ENCODE measurements around the gene TIFAB. TPM values are rescaled to one million over a fixed set of nuclear protein-coding genes. Genes with fewer than 3 reads are reported as not detected.

The TIFAB gene
- total RNA-seq, 1 experiment from 2014 or later, result not detected

DNA sequence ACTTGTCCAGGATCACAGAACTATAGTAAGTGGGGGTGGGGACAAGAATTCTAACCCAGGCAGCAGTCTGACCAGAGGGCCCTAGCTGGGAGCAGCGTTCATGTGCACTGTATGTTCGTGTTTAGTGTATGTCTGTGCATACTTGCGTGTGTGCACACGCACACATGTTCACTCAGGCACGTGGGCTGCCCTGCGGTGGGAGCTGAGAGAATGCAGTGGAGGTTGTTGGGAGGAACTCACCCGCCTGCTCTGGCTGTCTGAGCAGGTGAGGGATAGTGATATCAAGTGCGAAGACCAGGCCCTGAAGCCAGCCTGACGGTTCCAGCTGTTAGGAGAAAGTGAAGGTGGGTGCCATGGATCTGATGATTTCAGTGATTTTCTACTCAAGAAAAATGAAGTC is 5.9 kb downstream of the TIFAB start:
- H3K36me3 ChIP-seq (ENCODE audit: control insufficient read depth, insufficient read depth, low read length), result no peaks in the 10 kb centered on the region

DNA sequence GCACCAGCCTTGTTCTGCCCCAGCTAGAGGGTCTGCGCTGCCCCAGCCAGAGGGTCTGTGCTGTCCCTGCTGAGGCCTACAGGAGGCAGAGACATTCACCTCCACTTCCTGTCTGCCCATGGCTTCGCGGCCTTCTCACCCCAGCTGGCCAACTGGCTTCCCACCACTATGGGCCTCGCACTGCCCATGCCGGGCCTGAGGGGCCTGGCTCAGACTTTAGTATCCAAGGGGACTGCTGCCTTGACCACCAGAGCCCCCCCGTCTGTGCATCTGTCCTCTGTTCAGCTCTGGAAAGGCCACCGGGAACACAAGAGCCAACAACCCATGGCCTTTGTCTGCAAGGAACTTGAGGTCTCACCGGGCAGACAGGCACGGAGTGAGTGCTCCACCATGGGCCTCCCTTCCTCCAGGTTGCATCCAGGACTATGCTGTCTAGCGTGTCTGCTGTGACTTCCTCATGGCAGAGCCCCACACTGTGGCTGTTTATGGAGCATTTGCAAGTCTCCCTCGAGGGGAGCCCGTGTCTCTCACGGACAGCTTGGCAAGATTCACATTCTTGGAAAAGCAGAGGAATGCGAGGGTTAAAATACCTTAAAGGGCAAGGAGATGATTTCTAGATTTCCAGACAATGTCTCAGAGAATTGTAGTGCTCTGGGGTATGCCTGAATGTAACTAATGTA is 6.7 kb downstream of the TIFAB start:
- in situ Hi-C loops (cut with HindIII; ENCODE audit: low pct_unique_long_range_greater_than_20kb, low sequenced_read_pairs), result no loop called here
- ChIA-PET POLR2A (interaction anchor here (0.6 kb wide), 1 partner anchor 122 kb away, joined by 3 read pairs; no protein-coding TSS in a partner anchor), CTCF (interaction anchor here (1.3 kb wide), 1 partner anchor 12 kb away, joined by 7 read pairs; no protein-coding TSS in a partner anchor)
- H3K4me3 ChIP-seq (ENCODE audit: low read depth in 2 of 2, low read length in 2 of 2), result no peak overlapping the region
- no peaks in the 10 kb centered on the region for H3K36me3 ChIP-seq (ENCODE audit: control insufficient read depth, insufficient read depth, low read length)
- H3K27ac ChIP-seq (ENCODE audit: low read length), result no peak overlapping the region
- no peaks in the 10 kb centered on the region for H3K9me3 ChIP-seq (ENCODE audit: control insufficient read depth, insufficient read depth, low read depth, low read length)
- peaks cover 2% of the 10 kb centered on the region; the same call in 1 of the 2 replicates for H3K27me3 ChIP-seq (ENCODE audit: control insufficient read depth, insufficient read depth, low read length)
- no peak for TF ChIP-seq TCF7L2 (IDR thresholded peaks at IDR 0.05; ENCODE audit: low read depth, low read length)
- TF ChIP-seq REST (IDR thresholded peaks at IDR 0.05; ENCODE audit: insufficient read depth in 1 of 2, low read depth in 2 of 2, low read length in 1 of 2), result no peak
- TF ChIP-seq, protein P1, sequence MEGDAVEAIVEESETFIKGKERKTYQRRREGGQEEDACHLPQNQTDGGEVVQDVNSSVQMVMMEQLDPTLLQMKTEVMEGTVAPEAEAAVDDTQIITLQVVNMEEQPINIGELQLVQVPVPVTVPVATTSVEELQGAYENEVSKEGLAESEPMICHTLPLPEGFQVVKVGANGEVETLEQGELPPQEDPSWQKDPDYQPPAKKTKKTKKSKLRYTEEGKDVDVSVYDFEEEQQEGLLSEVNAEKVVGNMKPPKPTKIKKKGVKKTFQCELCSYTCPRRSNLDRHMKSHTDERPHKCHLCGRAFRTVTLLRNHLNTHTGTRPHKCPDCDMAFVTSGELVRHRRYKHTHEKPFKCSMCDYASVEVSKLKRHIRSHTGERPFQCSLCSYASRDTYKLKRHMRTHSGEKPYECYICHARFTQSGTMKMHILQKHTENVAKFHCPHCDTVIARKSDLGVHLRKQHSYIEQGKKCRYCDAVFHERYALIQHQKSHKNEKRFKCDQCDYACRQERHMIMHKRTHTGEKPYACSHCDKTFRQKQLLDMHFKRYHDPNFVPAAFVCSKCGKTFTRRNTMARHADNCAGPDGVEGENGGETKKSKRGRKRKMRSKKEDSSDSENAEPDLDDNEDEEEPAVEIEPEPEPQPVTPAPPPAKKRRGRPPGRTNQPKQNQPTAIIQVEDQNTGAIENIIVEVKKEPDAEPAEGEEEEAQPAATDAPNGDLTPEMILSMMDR (IDR thresholded peaks at IDR 0.05), result no peak
- TF ChIP-seq SIN3A (IDR thresholded peaks at IDR 0.05; ENCODE audit: borderline replicate concordance, insufficient read depth, low read depth, low read length), result no peak
- no peak for DNase-seq (ENCODE audit: low read depth, low spot score)
- intact Hi-C loops (cut with micrococcal nuclease; ENCODE audit: unreplicated experiment), result no loop called here
- BruUV-seq (replicated peaks), result no TSS peak
- no peak for ATAC-seq
- H3K4me1 ChIP-seq (ENCODE audit: control insufficient read depth, insufficient read depth, low read length), result no peaks in the 10 kb centered on the region

More for the DNA sequence above, 5.9 kb downstream of the TIFAB start:
- intact Hi-C loops (cut with micrococcal nuclease; ENCODE audit: unreplicated experiment), result no loop called here
- ChIA-PET POLR2A (interaction anchor here (0.5 to 0.6 kb wide), 2 partner anchors 11 to 123 kb away, joined by 3 read pairs; no protein-coding TSS in a partner anchor), CTCF (interaction anchor here (1.3 kb wide), 1 partner anchor 11 kb away, joined by 7 read pairs; no protein-coding TSS in a partner anchor)
- H3K4me3 ChIP-seq (ENCODE audit: low read depth in 2 of 2, low read length in 2 of 2), result no peak overlapping the region
- H3K27ac ChIP-seq (ENCODE audit: low read length), result no peak overlapping the region
- in situ Hi-C loops (cut with HindIII; ENCODE audit: low pct_unique_long_range_greater_than_20kb, low sequenced_read_pairs), result no loop called here
- DNase-seq (ENCODE audit: low read depth, low spot score) (no peak), ATAC-seq (no peak)
- TF ChIP-seq SIN3A (IDR thresholded peaks at IDR 0.05; ENCODE audit: borderline replicate concordance, insufficient read depth, low read depth, low read length) (no peak), REST (IDR thresholded peaks at IDR 0.05; ENCODE audit: insufficient read depth in 1 of 2, low read depth in 2 of 2, low read length in 1 of 2) (no peak), TCF7L2 (IDR thresholded peaks at IDR 0.05; ENCODE audit: low read depth, low read length) (no peak), POLR2AphosphoS5 (IDR thresholded peaks at IDR 0.05; ENCODE audit: low read depth, low read length) (no peak)
- TF ChIP-seq, protein P1 (IDR thresholded peaks at IDR 0.05), result no peak
- no TSS peak for BruUV-seq (replicated peaks)
- no peaks in the 10 kb centered on the region for H3K4me1 ChIP-seq (ENCODE audit: control insufficient read depth, insufficient read depth, low read length)
- H3K9me3 ChIP-seq (ENCODE audit: control insufficient read depth, insufficient read depth, low read depth, low read length), result no peaks in the 10 kb centered on the region
- peaks cover 2% of the 10 kb centered on the region; the same call in 1 of the 2 replicates for H3K27me3 ChIP-seq (ENCODE audit: control insufficient read depth, insufficient read depth, low read length)
